Small intestine (tissue), 16 donors: ENCODE measurements around the gene MLX. TPM values are rescaled to one million over a fixed set of nuclear protein-coding genes. Genes with fewer than 3 reads are reported as not detected.
A peak's percentile ranks its signal among the peaks of the same experiment; 100 is the strongest.

Experiments
- DNase-seq, 2 donors: peaks; one replicate each; pipeline versions ENCODE4 v3.0.0 to v3.0.0-alpha.2; 2013
- FAIRE-seq: peaks from 2 replicates; lab custom pipeline; 2012; peaks lifted over from hg19 to GRCh38; lab: Jason Lieb, UNC
- H3K27ac ChIP-seq, 3 donors: one replicate each; pipeline ENCODE4 v1.5.1; 2013; ENCODE audit warnings: low read length in 2 of 3, mild to moderate bottlenecking in 2 of 3, control low read depth in 1 of 3, inconsistent platforms in 1 of 3, low read depth in 1 of 3, moderate library complexity in 1 of 3
- H3K27me3 ChIP-seq, 3 donors: one replicate each; pipeline ENCODE4 v1.6.1; 2013; ENCODE audit warnings: low read length in 3 of 3, inconsistent platforms in 1 of 3; ENCODE audit not compliant: control insufficient read depth in 3 of 3, insufficient read depth in 3 of 3
- H3K36me3 ChIP-seq, 3 donors: one replicate each; pipeline ENCODE4 v1.6.1; 2013; ENCODE audit warnings: low read length in 3 of 3, inconsistent platforms in 1 of 3, low read depth in 1 of 3, mild to moderate bottlenecking in 1 of 3, moderate library complexity in 1 of 3; ENCODE audit not compliant: control insufficient read depth in 3 of 3, insufficient read depth in 2 of 3
- H3K4me1 ChIP-seq, 3 donors: one replicate each; pipeline ENCODE4 v1.6.1; 2013; ENCODE audit warnings: low read length in 2 of 3, inconsistent platforms in 1 of 3, low read depth in 1 of 3, mild to moderate bottlenecking in 1 of 3, moderate library complexity in 1 of 3; ENCODE audit not compliant: control insufficient read depth in 3 of 3, insufficient read depth in 2 of 3
- H3K4me3 ChIP-seq, 3 donors: one replicate each; pipeline ENCODE4 v1.5.1; 2013; ENCODE audit warnings: low read length in 3 of 3, control low read depth in 1 of 3, inconsistent platforms in 1 of 3, low read depth in 1 of 3, mild to moderate bottlenecking in 1 of 3, moderate library complexity in 1 of 3
- H3K9me3 ChIP-seq, 2 donors: one replicate each; pipeline ENCODE4 v1.6.1; 2013; ENCODE audit warnings: low read depth in 1 of 2, low read length in 1 of 2; ENCODE audit not compliant: control insufficient read depth in 2 of 2, insufficient read depth in 1 of 2
- WGBS, 3 donors: extraction: QIAGEN DNeasy Blood & Tissue Kit; methylation state at CpG; one replicate each; pipeline ENCODE4 v1.1.7; 2013; 5-methylcytosine and 5-hydroxymethylcytosine counted together
- long read RNA-seq, 10 donors: transcript quantifications; one replicate each; lab custom pipeline, GENCODE V29; 2026
- polyA plus RNA-seq, 4 donors: library from polyadenylated mRNA; stranded (reverse) in 3 of 4; unstranded in 1 of 4; fragments of 200-250 nt in 3 of 4; fragments of 120-200 nt in 1 of 4; gene quantifications; one replicate each; pipeline versions ENCODE4 v1.2.1 to v1.2.3, GENCODE V29; 2013
- donor health status: healthy with polysubstance abuse.
- donor health status: control.
- donor health status: control.
- donor health status: Bipolar disorder and iron deficiency.
- donor health status: healthy.

The MLX gene
- 100 to 1,000 TPM in 2 of 4 donors, 10 to 100 TPM in 2; 46.5 to 144 (median 89.4) TPM for polyA plus RNA-seq
- long read RNA-seq, donor 1 = 0 reads
- long read RNA-seq, donor 2, transcript MLX-203 (8 exons, 2,428 nt) = major isoform, 5 of 6 reads
- long read RNA-seq, donor 2, partial matches to known transcripts = 0 of 6 reads
- long read RNA-seq, donor 2, other reads (novel, unspliced or antisense) = 0 of 6 reads
- long read RNA-seq, donor 3, transcript MLX-203 (8 exons, 2,428 nt) = major isoform, 6 of 30 reads
- long read RNA-seq, donor 3, partial matches to known transcripts = 18 of 30 reads
- long read RNA-seq, donor 3, other reads (novel, unspliced or antisense) = 0 of 30 reads
- long read RNA-seq, donor 4, partial matches to known transcripts = 0 of 1 reads
- long read RNA-seq, donor 4, other reads (novel, unspliced or antisense) = 0 of 1 reads
- long read RNA-seq, donor 5, transcript MLX-203 (8 exons, 2,428 nt) = major isoform, 5 of 5 reads
- long read RNA-seq, donor 5, partial matches to known transcripts = 0 of 5 reads
- long read RNA-seq, donor 5, other reads (novel, unspliced or antisense) = 0 of 5 reads
- long read RNA-seq, donor 6, transcript MLX-203 (8 exons, 2,428 nt) = major isoform, 16 of 20 reads
- long read RNA-seq, donor 6, partial matches to known transcripts = 0 of 20 reads
- long read RNA-seq, donor 6, other reads (novel, unspliced or antisense) = 0 of 20 reads
- long read RNA-seq, donor 7, transcript MLX-203 (8 exons, 2,428 nt) = major isoform, 20 of 68 reads
- long read RNA-seq, donor 7, partial matches to known transcripts = 46 of 68 reads
- long read RNA-seq, donor 7, other reads (novel, unspliced or antisense) = 0 of 68 reads
- long read RNA-seq, donor 8, partial matches to known transcripts = 0 of 1 reads
- long read RNA-seq, donor 8, other reads (novel, unspliced or antisense) = 0 of 1 reads
- long read RNA-seq, donor 9, partial matches to known transcripts = 0 of 4 reads
- long read RNA-seq, donor 9, other reads (novel, unspliced or antisense) = 0 of 4 reads
- long read RNA-seq, donor 10, transcript MLX-203 (8 exons, 2,428 nt) = major isoform, 15 of 19 reads
- long read RNA-seq, donor 10, partial matches to known transcripts = 0 of 19 reads
- long read RNA-seq, donor 10, other reads (novel, unspliced or antisense) = 0 of 19 reads

DNA sequence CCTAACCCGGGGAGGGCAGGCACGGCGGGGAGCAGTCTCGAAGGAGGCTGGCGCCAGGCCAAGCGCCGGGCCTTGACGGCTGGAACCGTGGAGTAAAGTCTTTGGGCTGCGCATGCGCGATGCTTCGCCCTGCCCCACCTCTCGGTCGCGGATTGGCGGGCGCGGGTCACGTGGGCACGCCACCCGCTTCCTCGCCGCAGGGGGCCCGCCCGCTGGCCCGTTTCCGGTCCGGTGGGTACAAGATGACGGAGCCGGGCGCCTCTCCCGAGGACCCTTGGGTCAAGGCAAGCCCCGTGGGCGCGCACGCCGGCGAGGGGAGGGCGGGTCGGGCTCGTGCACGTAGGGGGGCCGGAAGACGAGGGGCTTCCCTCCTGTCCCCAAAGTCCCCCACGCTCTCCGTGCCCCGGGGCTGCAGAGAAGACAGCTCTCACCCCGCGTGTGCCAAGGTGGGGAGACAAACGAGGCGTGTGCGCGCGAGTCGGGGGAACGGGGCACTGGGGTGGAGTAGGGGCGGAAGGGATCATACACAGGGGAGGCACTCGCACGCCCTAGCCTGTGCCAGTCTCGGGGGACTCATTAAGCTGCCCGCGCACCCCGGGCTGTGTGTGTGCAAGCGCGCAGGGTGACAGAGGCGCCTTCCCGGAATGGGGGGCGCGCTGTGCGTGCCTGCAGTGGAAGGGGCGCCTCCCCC is at the start of gene MLX:
Gene MLX, plus strand, starts transcription at position 218 of the 691 bp plus-strand sequence. Its CDS starts 25 bp downstream, at position 243.
- FAIRE-seq = no peak
- peak; percentile 97 to 98 for DNase-seq
- H3K27ac ChIP-seq = peak within 1 kb of the TSS; percentile 94 to 97 (median 95)
- H3K4me3 ChIP-seq = peak within 1 kb of the TSS; percentile 82 to 89 (median 88)
- peaks cover 19 to 82% (median 21%) of the 10 kb centered on the region in 3 donors for H3K36me3 ChIP-seq
- no peaks in the 10 kb centered on the region for H3K9me3 ChIP-seq
- no peaks in the 10 kb centered on the region for H3K27me3 ChIP-seq
- peaks cover 8 to 49% (median 10%) of the 10 kb centered on the region in 3 donors for H3K4me1 ChIP-seq
- WGBS, 3 donors = 0% methylated on average over 48 to 72 of the region's 72 CpGs

DNA sequence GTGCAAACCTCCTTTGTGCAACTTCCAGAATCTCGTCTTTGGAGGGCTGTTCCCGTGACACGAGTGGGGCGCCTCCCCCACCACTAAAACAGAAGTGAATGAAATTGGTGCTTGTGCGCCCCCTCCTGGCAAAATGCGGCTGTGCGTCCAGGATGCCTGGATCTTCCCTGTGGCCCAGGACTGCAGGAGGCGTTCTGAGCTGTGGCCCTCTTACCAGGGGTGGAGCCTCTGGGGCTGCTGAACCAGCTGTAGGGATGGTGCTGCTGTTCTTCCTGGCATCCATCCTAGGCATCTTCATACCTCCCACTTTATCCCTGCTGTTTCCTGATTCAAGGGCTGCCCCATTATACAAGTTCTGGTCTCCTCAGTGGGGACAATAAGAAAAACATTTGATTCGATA is 49.4 kb upstream of the MLX start:
- H3K4me1 ChIP-seq = peaks cover 6 to 82% (median 28%) of the 10 kb centered on the region in 3 donors
- peak; percentile 81 to 89 for DNase-seq
- no peaks in the 10 kb centered on the region for H3K27me3 ChIP-seq
- H3K27ac ChIP-seq = peak overlapping the region; percentile 87 to 97 (median 90)
- FAIRE-seq = no peak
- H3K4me3 ChIP-seq = no peak overlapping the region
- 10 to 11% (median 11%) methylated on average over 9 of the region's 9 CpGs for WGBS, 3 donors
- no peaks in the 10 kb centered on the region for H3K9me3 ChIP-seq
- H3K36me3 ChIP-seq = peaks cover 2 to 81% (median 9%) of the 10 kb centered on the region in 3 donors

GRCh38 chr17:42518046-42518754 is 48.7 kb upstream of the MLX start:
- peak; percentile 92 to 95 for DNase-seq

DNA sequence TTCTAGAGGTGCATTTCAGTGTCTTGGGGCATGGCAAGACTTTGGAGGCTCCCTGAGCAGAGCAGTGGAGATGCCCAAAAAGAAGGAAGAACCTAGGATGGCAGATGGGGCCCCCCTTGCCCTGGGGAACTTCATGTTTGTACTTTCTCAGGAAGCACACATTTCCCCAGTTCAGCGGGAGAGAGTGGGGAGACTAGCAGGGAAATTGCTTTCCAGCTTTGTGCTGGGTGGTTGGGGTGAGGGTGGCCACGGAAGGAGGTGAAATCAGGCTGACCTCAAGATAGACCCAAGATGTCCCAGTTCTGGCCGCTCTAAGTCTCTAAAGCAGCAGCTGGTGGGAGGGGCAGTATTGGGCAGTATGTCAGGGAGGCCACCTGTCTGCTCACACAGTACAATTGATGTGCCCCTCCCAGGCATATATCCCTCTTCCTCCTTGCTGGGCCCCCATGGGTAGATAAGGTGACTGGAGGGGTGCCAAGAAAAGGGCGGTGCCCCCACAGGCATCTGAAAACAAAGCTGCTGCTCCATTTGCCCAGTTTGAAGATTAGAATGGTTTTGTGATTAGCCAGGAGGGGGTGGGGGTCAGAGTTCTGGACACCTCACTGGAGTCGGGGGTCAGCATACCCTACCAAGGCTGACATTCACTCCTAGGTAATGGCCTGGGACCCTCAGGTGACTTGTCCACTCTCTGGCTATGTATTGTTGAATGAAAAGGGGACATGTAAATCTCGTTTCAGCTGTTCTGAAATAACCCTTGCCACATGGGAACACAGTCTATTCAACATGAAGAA is 48.0 kb upstream of the MLX start:
- Histone ChIP-seq H3K36me3 (peaks cover 7 to 78% (median 8%) of the 10 kb centered on the region in 3 donors), H3K4me3 (no peak overlapping the region), H3K27me3 (no peaks in the 10 kb centered on the region), H3K27ac (peak overlapping the region; percentile 64 to 97 (median 90)), H3K9me3 (no peaks in the 10 kb centered on the region), H3K4me1 (peaks cover 6 to 81% (median 28%) of the 10 kb centered on the region in 3 donors)
- WGBS, 3 donors = 12 to 29% (median 25%) methylated on average over 6 of the region's 6 CpGs
- peak; percentile 88 to 96 for DNase-seq
- FAIRE-seq = no peak

More at GRCh38 chr17:42518046-42518754, 48.7 kb upstream of the MLX start:
- Histone ChIP-seq H3K27ac (peak overlapping the region; percentile 87 to 97 (median 90)), H3K9me3 (no peaks in the 10 kb centered on the region), H3K4me3 (no peak overlapping the region), H3K4me1 (peaks cover 6 to 83% (median 28%) of the 10 kb centered on the region in 3 donors), H3K27me3 (no peaks in the 10 kb centered on the region), H3K36me3 (peaks cover 8 to 85% (median 9%) of the 10 kb centered on the region in 3 donors)
- no peak for FAIRE-seq
- 19 to 30% (median 29%) methylated on average over 9 of the region's 9 CpGs for WGBS, 3 donors

GRCh38 chr17:42519546-42520491 is 47.1 kb upstream of the MLX start:
- Histone ChIP-seq H3K27me3 (no peaks in the 10 kb centered on the region), H3K4me3 (no peak overlapping the region), H3K9me3 (no peaks in the 10 kb centered on the region), H3K27ac (peak overlapping the region; percentile 64 to 97 (median 90)), H3K4me1 (peaks cover 6 to 72% (median 28%) of the 10 kb centered on the region in 3 donors), H3K36me3 (peaks cover 7 to 69% (median 8%) of the 10 kb centered on the region in 3 donors)
- DNase-seq (peak; percentile 45 to 79), FAIRE-seq (no peak)
- 26 to 35% (median 27%) methylated on average over 12 of the region's 12 CpGs for WGBS, 3 donors

GRCh38 chr17:42520540-42520951 is 46.4 kb upstream of the MLX start:
- H3K4me3 ChIP-seq = no peak overlapping the region
- peaks cover 6 to 71% (median 28%) of the 10 kb centered on the region in 3 donors for H3K4me1 ChIP-seq
- H3K27ac ChIP-seq = peak overlapping the region in 2 of 3 donors; percentile 90 to 97
- H3K9me3 ChIP-seq = no peaks in the 10 kb centered on the region
- H3K36me3 ChIP-seq = peaks cover 7 to 62% (median 8%) of the 10 kb centered on the region in 3 donors
- 53 to 73% (median 71%) methylated on average over 9 of the region's 9 CpGs for whole genome bisulfite sequencing, 3 donors
- no peaks in the 10 kb centered on the region for H3K27me3 ChIP-seq
- no peak for DNase-seq
- no peak for FAIRE-seq
